KMS-11 (cell line): ENCODE measurements around the gene MARK1.

ENCODE experiments used
- H2AFZ ChIP-seq: fragments of 200-600 bp; sonication (generic); 2 replicates; pipeline ENCODE4 v1.6.1; 2016; ENCODE audit warnings: antibody characterized with exemption, mixed run types, low read depth
- H3K27ac ChIP-seq: fragments of 200-600 bp; sonication (generic); 2 replicates; pipeline ENCODE4 v1.6.1; 2016; ENCODE audit warnings: mild to moderate bottlenecking, mixed run types
- H3K27me3 ChIP-seq: fragments of 200-600 bp; sonication (generic); 2 replicates; pipeline ENCODE4 v1.6.1; 2017; ENCODE audit warnings: mild to moderate bottlenecking, low read depth, mixed run types, moderate library complexity; ENCODE audit not compliant: insufficient read depth
- H3K36me3 ChIP-seq: fragments of 200-600 bp; sonication (generic); 2 replicates; pipeline ENCODE4 v1.6.1; 2017; ENCODE audit warnings: mild to moderate bottlenecking, mixed run types; ENCODE audit not compliant: insufficient read depth
- H3K4me1 ChIP-seq: fragments of 200-600 bp; sonication (generic); 2 replicates; pipeline ENCODE4 v1.6.1; 2016; ENCODE audit warnings: mild to moderate bottlenecking, low read depth, mixed run types; ENCODE audit not compliant: poor library complexity, severe bottlenecking
- H3K4me2 ChIP-seq: fragments of 200-600 bp; sonication (generic); 2 replicates; pipeline ENCODE4 v1.7.0; 2016; ENCODE audit warnings: mild to moderate bottlenecking, mixed run types
- H3K4me3 ChIP-seq: fragments of 200-600 bp; sonication (generic); IDR thresholded peaks from 2 replicates; pipeline ENCODE4 v1.6.1; 2017; ENCODE audit warnings: low read depth, low read length, mixed read lengths; ENCODE audit not compliant: insufficient read depth
- H3K79me2 ChIP-seq: fragments of 200-600 bp; sonication (generic); 2 replicates; pipeline ENCODE4 v1.6.1; 2016; ENCODE audit warnings: low read depth, mixed run types; ENCODE audit not compliant: insufficient read depth
- H3K9ac ChIP-seq: fragments of 200-600 bp; sonication (generic); 2 replicates; pipeline ENCODE4 v1.6.1; 2016; ENCODE audit warnings: mild to moderate bottlenecking, mixed run types
- H4K20me1 ChIP-seq: fragments of 200-600 bp; sonication (generic); 2 replicates; pipeline ENCODE4 v1.6.1; 2016; ENCODE audit warnings: mild to moderate bottlenecking, mixed run types; ENCODE audit not compliant: insufficient read depth
- TF ChIP-seq, protein P1 (sequence below): fragments of 200-600 bp; sonication (generic); conservative IDR thresholded peaks from 2 replicates; pipeline ENCODE4 v1.6.1; 2017; ENCODE audit warnings: low read depth, mild to moderate bottlenecking, antibody characterized with exemption, low read length, moderate library complexity, mixed read lengths

MARK1 gene

DNA sequence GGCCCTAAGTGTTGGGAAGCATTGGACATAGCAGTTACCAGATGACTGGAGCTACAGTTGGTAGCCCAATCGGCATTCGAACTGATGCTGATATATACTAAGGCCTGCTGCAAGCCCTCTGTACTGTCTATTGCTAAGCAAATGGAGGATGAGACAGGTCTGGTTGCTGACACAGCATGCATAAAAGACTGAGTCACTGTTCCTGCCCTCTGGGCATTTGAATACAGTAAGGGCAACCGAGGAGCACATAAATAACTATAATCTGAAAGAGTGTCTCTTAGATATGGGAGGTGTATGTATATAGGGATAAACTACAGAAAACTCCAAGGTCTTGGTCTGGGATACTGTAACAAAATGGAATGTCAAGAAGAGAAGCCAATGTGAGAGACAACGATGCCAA is 16.8 kb upstream of the MARK1 start:
- TF ChIP-seq, protein P1, sequence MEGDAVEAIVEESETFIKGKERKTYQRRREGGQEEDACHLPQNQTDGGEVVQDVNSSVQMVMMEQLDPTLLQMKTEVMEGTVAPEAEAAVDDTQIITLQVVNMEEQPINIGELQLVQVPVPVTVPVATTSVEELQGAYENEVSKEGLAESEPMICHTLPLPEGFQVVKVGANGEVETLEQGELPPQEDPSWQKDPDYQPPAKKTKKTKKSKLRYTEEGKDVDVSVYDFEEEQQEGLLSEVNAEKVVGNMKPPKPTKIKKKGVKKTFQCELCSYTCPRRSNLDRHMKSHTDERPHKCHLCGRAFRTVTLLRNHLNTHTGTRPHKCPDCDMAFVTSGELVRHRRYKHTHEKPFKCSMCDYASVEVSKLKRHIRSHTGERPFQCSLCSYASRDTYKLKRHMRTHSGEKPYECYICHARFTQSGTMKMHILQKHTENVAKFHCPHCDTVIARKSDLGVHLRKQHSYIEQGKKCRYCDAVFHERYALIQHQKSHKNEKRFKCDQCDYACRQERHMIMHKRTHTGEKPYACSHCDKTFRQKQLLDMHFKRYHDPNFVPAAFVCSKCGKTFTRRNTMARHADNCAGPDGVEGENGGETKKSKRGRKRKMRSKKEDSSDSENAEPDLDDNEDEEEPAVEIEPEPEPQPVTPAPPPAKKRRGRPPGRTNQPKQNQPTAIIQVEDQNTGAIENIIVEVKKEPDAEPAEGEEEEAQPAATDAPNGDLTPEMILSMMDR: no peak
- no peaks in the 10 kb centered on the region for H3K4me1 ChIP-seq
- no peak overlapping the region for H3K4me3 ChIP-seq
- H3K27me3 ChIP-seq: no peaks in the 10 kb centered on the region
- no peaks in the 10 kb centered on the region for H3K79me2 ChIP-seq
- no peak overlapping the region for H3K4me2 ChIP-seq
- no peak overlapping the region for H2AFZ ChIP-seq
- H3K9ac ChIP-seq: no peak overlapping the region
- no peaks in the 10 kb centered on the region for H3K36me3 ChIP-seq
- H3K27ac ChIP-seq: no peak overlapping the region
- H4K20me1 ChIP-seq: no peaks in the 10 kb centered on the region

DNA sequence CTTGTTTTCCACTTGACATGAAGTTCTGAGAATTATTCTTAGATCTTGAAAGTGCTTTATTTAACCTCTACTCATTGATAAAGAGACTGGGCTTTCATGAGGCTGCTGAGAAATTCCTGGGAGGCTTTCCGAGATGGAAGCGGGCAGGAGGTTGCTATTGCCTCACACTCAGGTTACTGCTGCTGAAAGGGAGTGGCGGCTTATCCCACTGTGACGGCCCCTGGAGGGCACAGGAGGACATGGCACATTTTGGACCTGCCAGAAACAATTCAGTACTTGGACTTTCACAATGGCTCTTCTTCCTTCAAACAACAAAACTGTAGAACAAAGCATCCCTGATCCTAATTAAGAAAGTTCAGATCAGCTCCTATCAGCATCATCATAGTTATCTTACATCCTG is 16.2 kb upstream of the MARK1 start:
- H3K4me1 ChIP-seq: no peaks in the 10 kb centered on the region
- H2AFZ ChIP-seq: no peak overlapping the region
- H3K79me2 ChIP-seq: no peaks in the 10 kb centered on the region
- H3K27ac ChIP-seq: no peak overlapping the region
- TF ChIP-seq, protein P1: no peak
- H3K9ac ChIP-seq: no peak overlapping the region
- H3K27me3 ChIP-seq: no peaks in the 10 kb centered on the region
- H3K4me2 ChIP-seq: no peak overlapping the region
- no peaks in the 10 kb centered on the region for H3K36me3 ChIP-seq
- H4K20me1 ChIP-seq: no peaks in the 10 kb centered on the region
- no peak overlapping the region for H3K4me3 ChIP-seq

DNA sequence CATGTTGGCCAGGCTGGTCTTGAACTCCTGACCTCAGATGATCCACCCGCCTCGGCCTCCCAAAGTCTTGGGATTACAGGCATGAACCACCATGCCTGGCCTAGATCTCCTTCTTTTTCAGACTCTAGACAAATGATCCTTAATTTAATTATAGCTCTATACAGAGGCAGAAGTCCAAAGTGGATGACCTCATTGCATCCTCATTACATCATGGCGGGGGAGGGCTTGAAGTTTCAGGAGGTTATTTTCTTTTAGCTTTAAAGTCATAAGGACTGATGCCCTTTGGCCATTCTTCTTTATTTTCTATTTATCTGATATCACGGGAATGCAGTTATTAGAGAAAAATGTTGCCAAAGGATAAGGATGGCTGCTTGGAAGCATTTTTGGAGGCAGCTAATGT is 14.1 kb upstream of the MARK1 start:
- H3K27me3 ChIP-seq: no peaks in the 10 kb centered on the region
- no peak overlapping the region for H2AFZ ChIP-seq
- H3K36me3 ChIP-seq: no peaks in the 10 kb centered on the region
- no peak overlapping the region for H3K4me2 ChIP-seq
- H3K79me2 ChIP-seq: no peaks in the 10 kb centered on the region
- H3K27ac ChIP-seq: no peak overlapping the region
- H3K4me3 ChIP-seq: no peak overlapping the region
- H3K4me1 ChIP-seq: no peaks in the 10 kb centered on the region
- H3K9ac ChIP-seq: no peak overlapping the region
- TF ChIP-seq, protein P1: no peak
- no peaks in the 10 kb centered on the region for H4K20me1 ChIP-seq

DNA sequence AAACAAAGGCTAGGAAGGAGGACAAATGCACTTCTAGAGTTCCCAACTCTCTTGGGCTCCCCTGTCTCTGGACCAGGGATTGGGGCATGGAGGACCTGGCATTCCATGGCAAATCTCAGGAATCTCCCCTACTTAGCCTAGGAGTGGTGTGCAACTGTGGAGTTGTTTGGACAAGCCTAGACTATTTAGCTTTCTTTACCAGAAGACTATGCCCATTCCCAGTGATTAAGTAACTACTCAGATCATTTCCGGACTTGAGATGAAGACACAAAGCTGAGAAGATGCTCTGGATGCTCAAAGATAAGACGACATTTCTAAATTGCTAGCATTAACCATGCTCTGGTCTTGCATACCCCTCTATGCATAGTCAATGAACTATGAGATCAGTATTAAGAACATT is 13.7 kb upstream of the MARK1 start:
- Histone ChIP-seq H3K27me3 (no peaks in the 10 kb centered on the region), H3K27ac (no peak overlapping the region), H3K36me3 (no peaks in the 10 kb centered on the region), H2AFZ (no peak overlapping the region), H3K79me2 (no peaks in the 10 kb centered on the region), H3K4me1 (no peaks in the 10 kb centered on the region), H3K4me2 (no peak overlapping the region), H3K4me3 (no peak overlapping the region), H3K9ac (no peak overlapping the region), H4K20me1 (no peaks in the 10 kb centered on the region)
- TF ChIP-seq, protein P1: no peak
